Measurements from ENCODE around the gene CENPT. TPM values are rescaled to one million over a fixed set of nuclear protein-coding genes. Genes with fewer than 3 reads are reported as not detected.

Gene CENPT
- total RNA-seq, 2 donors from 2014 or later: 57.1 to 122 TPM

GRCh38 chr16:67877064-67877463 lies 29.6 kb upstream of the CENPT start:
- Histone ChIP-seq H3K4me3 (no peak overlapping the region), H3K36me3 (replicated peaks in 1 of 2; ENCODE audit: insufficient read depth in 1 of 2, low read depth in 2 of 2) (peaks cover 21 to 41% of the 10 kb centered on the region in 2 donors), H3K27me3 (no peaks in the 10 kb centered on the region), H3K9me3 (no peaks in the 10 kb centered on the region), H3K27ac (no peak overlapping the region), H3K4me1 (peaks cover 25% of the 10 kb centered on the region)
- DNase-seq (no peak), ATAC-seq (no peak)
- no peak for TF ChIP-seq POLR2A (IDR thresholded peaks at IDR 0.05)
- TF ChIP-seq CTCF (IDR thresholded peaks at IDR 0.05): no peak
- WGBS, 2 donors: 92 to 100% methylated on average over 1 to 11 of the region's 11 CpGs
- intact Hi-C loops (cut with DNase I): no loop called here

GRCh38 chr16:67874372-67874771 lies 26.9 kb upstream of the CENPT start:
- intact Hi-C loops (cut with DNase I): no loop called here
- TF ChIP-seq POLR2A (IDR thresholded peaks at IDR 0.05) (no peak), CTCF (IDR thresholded peaks at IDR 0.05) (no peak)
- H3K9me3 ChIP-seq: no peaks in the 10 kb centered on the region
- H3K27me3 ChIP-seq: no peaks in the 10 kb centered on the region
- peaks cover 27% of the 10 kb centered on the region for H3K4me1 ChIP-seq
- DNase-seq (no peak), ATAC-seq (no peak)
- no peak overlapping the region for H3K27ac ChIP-seq
- H3K4me3 ChIP-seq: no peak overlapping the region
- 36% methylated on average over 3 of the region's 3 CpGs; no CpG with 5 or more reads in 1 of the 2 donors for WGBS, 2 donors
- peaks cover 13 to 21% of the 10 kb centered on the region in 2 donors for H3K36me3 ChIP-seq (replicated peaks in 1 of 2; ENCODE audit: insufficient read depth in 1 of 2, low read depth in 2 of 2)

- intact Hi-C loops (cut with DNase I): no loop called here
- Histone ChIP-seq H3K27ac (peak overlapping the region; percentile 53 to 80 (median 66)), H3K4me3 (peak overlapping the region; percentile 70 to 85), H3K36me3 (replicated peaks in 1 of 2; ENCODE audit: insufficient read depth in 1 of 2, low read depth in 2 of 2) (peaks cover 6 to 15% of the 10 kb centered on the region in 2 donors), H3K27me3 (no peaks in the 10 kb centered on the region), H3K4me1 (peaks cover 33% of the 10 kb centered on the region), H3K9me3 (no peaks in the 10 kb centered on the region)
- no peak for TF ChIP-seq POLR2A (IDR thresholded peaks at IDR 0.05)
- no peak for TF ChIP-seq CTCF (IDR thresholded peaks at IDR 0.05)
- DNase-seq (no peak), ATAC-seq (no peak)
- 10 to 19% methylated on average over 12 to 22 of the region's 23 CpGs for WGBS, 2 donors
Observed at GRCh38 chr16:67873435-67874370, 26.2 kb upstream of the CENPT start.

DNA sequence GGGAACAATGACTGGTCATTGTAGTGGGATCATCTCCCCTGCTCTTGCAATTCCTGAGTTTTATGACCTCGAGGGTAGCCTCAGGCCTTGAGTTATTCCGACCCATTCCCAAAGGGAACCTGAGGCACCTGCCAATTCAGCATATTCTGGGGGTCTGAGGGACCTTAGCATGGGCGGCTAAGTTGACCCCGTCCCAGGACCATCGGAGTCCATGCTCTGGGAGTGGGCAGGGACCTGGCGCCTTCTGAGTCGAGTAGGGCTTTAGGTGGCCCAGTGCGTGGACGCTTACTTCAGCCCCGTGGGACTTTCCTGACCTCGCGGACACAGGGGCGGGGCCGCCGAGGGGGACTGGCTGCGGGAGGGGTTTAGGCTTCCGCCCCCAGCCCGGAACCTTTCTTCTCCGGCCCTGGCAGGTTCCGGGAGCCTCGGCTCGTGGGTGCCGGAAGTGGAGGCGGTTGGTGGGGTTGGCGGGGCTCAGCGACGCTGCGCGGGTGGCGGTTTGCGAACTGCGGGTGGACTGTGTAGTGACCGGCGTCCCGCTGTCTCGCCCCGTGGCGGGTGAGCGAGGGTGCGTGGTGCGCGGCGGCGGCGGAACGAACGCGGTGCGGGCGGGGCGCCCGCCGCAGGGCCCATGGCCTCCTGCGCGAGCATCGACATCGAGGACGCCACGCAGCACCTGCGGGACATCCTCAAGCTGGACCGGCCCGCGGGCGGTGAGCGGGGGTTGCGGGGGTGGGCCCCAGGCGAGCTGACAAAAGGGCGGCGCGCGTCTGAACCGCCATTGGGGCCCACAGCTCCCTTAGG lies 25.3 kb upstream of the CENPT start, which contains the start of gene EDC4:
EDC4 (plus strand) TSS at position 422 of the 804 bp plus-strand sequence; CDS start at position 632, 210 bp downstream.
- intact Hi-C loops (cut with DNase I): no loop called here
- ATAC-seq (peak; percentile 83), DNase-seq (peak; percentile 83 to 86 (median 84))
- H3K9me3 ChIP-seq: no peaks in the 10 kb centered on the region
- 3 to 6% methylated on average over 2 to 38 of the region's 72 CpGs for WGBS, 2 donors
- peak within 1 kb of the TSS; percentile 53 to 80 (median 66) for H3K27ac ChIP-seq
- H3K27me3 ChIP-seq: no peaks in the 10 kb centered on the region
- TF ChIP-seq POLR2A (IDR thresholded peaks at IDR 0.05) (peak; percentile 30 to 68 (median 65)), CTCF (IDR thresholded peaks at IDR 0.05) (peak in 2 of 7 experiments; percentile 3)
- peaks cover 0 to 9% of the 10 kb centered on the region in 2 donors for H3K36me3 ChIP-seq (replicated peaks in 1 of 2; ENCODE audit: insufficient read depth in 1 of 2, low read depth in 2 of 2)
- peak within 1 kb of the TSS; percentile 70 to 85 for H3K4me3 ChIP-seq
- peaks cover 42% of the 10 kb centered on the region for H3K4me1 ChIP-seq

Measured in body of pancreas (tissue), 4 donors.